Panc1 (cell line): ENCODE results near the gene COL4A2. TPM values are rescaled to one million over a fixed set of nuclear protein-coding genes. Genes with fewer than 3 reads are reported as not detected.

ENCODE experiments used
- ATAC-seq: fragments of 200-7000 bp; cut with Tn5 transposase; 2 replicates; pipeline ENCODE4 v1.9.1; 2020; ENCODE audit warnings: mild to moderate bottlenecking, moderate library complexity
- BruUV-seq: library from RNA; stranded (reverse); fragments of 400-500 nt; replicated peaks from 2 replicates; lab custom pipeline; 2021; lab: Mats Ljungman, UMichigan
- CTCF ChIA-PET: fragments of 300-600 bp; sonication (Branson Sonifier 250); formaldehyde crosslinking; loops from one replicate; lab custom pipeline; 2022; ENCODE audit warnings: antibody characterized with exemption; lab: Charles Lee
- POLR2A ChIA-PET: fragments of 300-600 bp; sonication (Branson Sonifier 250); formaldehyde crosslinking; loops from one replicate; lab custom pipeline; 2022; ENCODE audit warnings: antibody characterized with exemption; lab: Charles Lee
- DNase-seq: peaks from one replicate; pipeline ENCODE4 v3.0.0-alpha.2; 2010; ENCODE audit warnings: low read depth, low spot score
- H3K27ac ChIP-seq: 2 replicates; pipeline ENCODE4 v1.5.1; 2011; ENCODE audit warnings: mild to moderate bottlenecking, low read length, inconsistent platforms
- H3K27me3 ChIP-seq: fragments of 200-500 bp; sonication (Bioruptor generic); 2 replicates; pipeline ENCODE4 v1.6.0; 2014; ENCODE audit warnings: low read length, inconsistent platforms; ENCODE audit not compliant: control insufficient read depth, insufficient read depth
- H3K36me3 ChIP-seq: fragments of 200-500 bp; sonication (Bioruptor generic); 2 replicates; pipeline ENCODE4 v1.5.1; 2014; ENCODE audit warnings: inconsistent platforms, mild to moderate bottlenecking, low read length, moderate library complexity; ENCODE audit not compliant: control insufficient read depth, insufficient read depth
- H3K4me1 ChIP-seq: 2 replicates; pipeline ENCODE4 v1.5.1; 2011; ENCODE audit warnings: inconsistent platforms, mild to moderate bottlenecking, low read length, moderate library complexity; ENCODE audit not compliant: control insufficient read depth, insufficient read depth
- H3K4me3 ChIP-seq, 2 experiments: 2 replicates each; pipeline ENCODE4 v1.5.1; 2011 to 2012; ENCODE audit warnings: low read depth in 2 of 2, low read length in 2 of 2, mild to moderate bottlenecking in 2 of 2, inconsistent platforms in 1 of 2, moderate library complexity in 1 of 2
- H3K9me3 ChIP-seq: fragments of 200-500 bp; sonication (Bioruptor generic); 2 replicates; pipeline ENCODE4 v1.5.1; 2014; ENCODE audit warnings: low read depth, mild to moderate bottlenecking, inconsistent platforms, low read length, moderate library complexity; ENCODE audit not compliant: control insufficient read depth, insufficient read depth
- POLR2AphosphoS5 ChIP-seq: IDR thresholded peaks from 2 replicates; pipeline ENCODE4 v1.6.1; 2012; ENCODE audit warnings: mild to moderate bottlenecking, low read depth, low read length, moderate library complexity
- SIN3A ChIP-seq: IDR thresholded peaks from 2 replicates; pipeline ENCODE4 v1.6.1; 2012; ENCODE audit warnings: low read depth, mild to moderate bottlenecking, low read length, moderate library complexity, borderline replicate concordance; ENCODE audit not compliant: insufficient read depth
- TCF7L2 ChIP-seq: IDR thresholded peaks from 2 replicates; pipeline ENCODE4 v1.6.1; 2011; ENCODE audit warnings: mild to moderate bottlenecking, low read depth, low read length, inconsistent platforms
- in situ Hi-C: cut with HindIII; loops from 2 replicates; pipeline ENCODE4 v1.10.0; 2016; ENCODE audit warnings: low sequenced_read_pairs, low pct_unique_long_range_greater_than_20kb
- intact Hi-C: fragments of 100-400 bp; cut with micrococcal nuclease; formaldehyde crosslinking; loops from one replicate; pipeline ENCODE4 v1.10.0; 2022; ENCODE audit not compliant: unreplicated experiment
- total RNA-seq: library from RNA; stranded (reverse); gene quantifications from one replicate; pipeline ENCODE4 v1.2.1, GENCODE V29; 2021; ENCODE audit not compliant: unreplicated experiment
- TF ChIP-seq, protein P1 (sequence below), 2 experiments: IDR thresholded peaks; 2 replicates each; pipeline ENCODE4 v1.6.1; 2011 to 2012; ENCODE audit warnings: low read depth in 2 of 2, control low read depth in 1 of 2, low read length in 1 of 2, mild to moderate bottlenecking in 1 of 2, moderate library complexity in 1 of 2; ENCODE audit not compliant: insufficient read depth in 1 of 2
- TF ChIP-seq, protein P2 (sequence below): fragments of 450-650 bp; IDR thresholded peaks from 2 replicates; pipeline ENCODE4 v1.5.1; 2017; ENCODE audit warnings: mild to moderate bottlenecking

The COL4A2 gene
- total RNA-seq, 1 experiment from 2014 or later, result 3.0 TPM

DNA sequence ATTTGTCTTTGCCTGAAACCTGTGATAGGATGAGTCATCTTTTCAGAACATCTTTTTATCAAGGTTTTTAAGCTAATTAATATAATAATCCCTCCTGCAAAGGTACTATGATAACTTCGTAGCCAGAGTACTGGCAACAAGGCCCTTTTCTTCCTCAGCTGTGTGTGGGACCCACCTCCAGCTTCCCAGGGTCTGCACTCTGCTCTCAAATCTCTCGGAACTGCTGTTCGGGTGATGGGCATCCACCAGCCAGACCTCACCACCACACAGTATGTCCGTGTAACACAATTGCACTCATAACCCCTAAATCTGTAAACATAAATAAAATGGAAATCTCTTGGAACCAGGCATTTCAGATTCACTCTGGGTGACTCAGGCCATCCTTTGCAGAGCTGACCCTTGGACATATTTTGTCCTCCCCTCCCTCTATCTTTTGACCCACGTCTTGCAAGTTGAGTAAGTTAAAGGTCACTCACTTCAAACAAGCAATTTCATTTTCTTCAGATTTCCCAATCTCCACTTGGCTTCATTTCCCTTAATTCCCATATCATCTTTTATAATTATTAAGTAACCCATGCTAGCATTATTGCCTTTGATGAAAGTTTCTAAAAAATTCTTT lies 29.6 kb upstream of the COL4A2 start:
- Histone ChIP-seq H3K27ac (no peak overlapping the region), H3K36me3 (no peaks in the 10 kb centered on the region), H3K9me3 (no peaks in the 10 kb centered on the region), H3K4me3 (no peak overlapping the region), H3K4me1 (no peaks in the 10 kb centered on the region), H3K27me3 (peaks cover 2% of the 10 kb centered on the region; the same call in 1 of the 2 replicates)
- in situ Hi-C loops, result no loop called here
- intact Hi-C loops, result no loop called here
- ATAC-seq (no peak), DNase-seq (no peak)
- ChIA-PET POLR2A (no interaction called here), CTCF (no interaction called here)
- no peak for TF ChIP-seq SIN3A
- no peak for TF ChIP-seq TCF7L2
- TF ChIP-seq, protein P1, sequence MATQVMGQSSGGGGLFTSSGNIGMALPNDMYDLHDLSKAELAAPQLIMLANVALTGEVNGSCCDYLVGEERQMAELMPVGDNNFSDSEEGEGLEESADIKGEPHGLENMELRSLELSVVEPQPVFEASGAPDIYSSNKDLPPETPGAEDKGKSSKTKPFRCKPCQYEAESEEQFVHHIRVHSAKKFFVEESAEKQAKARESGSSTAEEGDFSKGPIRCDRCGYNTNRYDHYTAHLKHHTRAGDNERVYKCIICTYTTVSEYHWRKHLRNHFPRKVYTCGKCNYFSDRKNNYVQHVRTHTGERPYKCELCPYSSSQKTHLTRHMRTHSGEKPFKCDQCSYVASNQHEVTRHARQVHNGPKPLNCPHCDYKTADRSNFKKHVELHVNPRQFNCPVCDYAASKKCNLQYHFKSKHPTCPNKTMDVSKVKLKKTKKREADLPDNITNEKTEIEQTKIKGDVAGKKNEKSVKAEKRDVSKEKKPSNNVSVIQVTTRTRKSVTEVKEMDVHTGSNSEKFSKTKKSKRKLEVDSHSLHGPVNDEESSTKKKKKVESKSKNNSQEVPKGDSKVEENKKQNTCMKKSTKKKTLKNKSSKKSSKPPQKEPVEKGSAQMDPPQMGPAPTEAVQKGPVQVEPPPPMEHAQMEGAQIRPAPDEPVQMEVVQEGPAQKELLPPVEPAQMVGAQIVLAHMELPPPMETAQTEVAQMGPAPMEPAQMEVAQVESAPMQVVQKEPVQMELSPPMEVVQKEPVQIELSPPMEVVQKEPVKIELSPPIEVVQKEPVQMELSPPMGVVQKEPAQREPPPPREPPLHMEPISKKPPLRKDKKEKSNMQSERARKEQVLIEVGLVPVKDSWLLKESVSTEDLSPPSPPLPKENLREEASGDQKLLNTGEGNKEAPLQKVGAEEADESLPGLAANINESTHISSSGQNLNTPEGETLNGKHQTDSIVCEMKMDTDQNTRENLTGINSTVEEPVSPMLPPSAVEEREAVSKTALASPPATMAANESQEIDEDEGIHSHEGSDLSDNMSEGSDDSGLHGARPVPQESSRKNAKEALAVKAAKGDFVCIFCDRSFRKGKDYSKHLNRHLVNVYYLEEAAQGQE (IDR thresholded peaks at IDR 0.05; ENCODE audit: insufficient read depth in 1 of 2, low read depth in 2 of 2, low read length in 1 of 2), result no peak
- TF ChIP-seq POLR2AphosphoS5, result no peak
- TF ChIP-seq, protein P2, sequence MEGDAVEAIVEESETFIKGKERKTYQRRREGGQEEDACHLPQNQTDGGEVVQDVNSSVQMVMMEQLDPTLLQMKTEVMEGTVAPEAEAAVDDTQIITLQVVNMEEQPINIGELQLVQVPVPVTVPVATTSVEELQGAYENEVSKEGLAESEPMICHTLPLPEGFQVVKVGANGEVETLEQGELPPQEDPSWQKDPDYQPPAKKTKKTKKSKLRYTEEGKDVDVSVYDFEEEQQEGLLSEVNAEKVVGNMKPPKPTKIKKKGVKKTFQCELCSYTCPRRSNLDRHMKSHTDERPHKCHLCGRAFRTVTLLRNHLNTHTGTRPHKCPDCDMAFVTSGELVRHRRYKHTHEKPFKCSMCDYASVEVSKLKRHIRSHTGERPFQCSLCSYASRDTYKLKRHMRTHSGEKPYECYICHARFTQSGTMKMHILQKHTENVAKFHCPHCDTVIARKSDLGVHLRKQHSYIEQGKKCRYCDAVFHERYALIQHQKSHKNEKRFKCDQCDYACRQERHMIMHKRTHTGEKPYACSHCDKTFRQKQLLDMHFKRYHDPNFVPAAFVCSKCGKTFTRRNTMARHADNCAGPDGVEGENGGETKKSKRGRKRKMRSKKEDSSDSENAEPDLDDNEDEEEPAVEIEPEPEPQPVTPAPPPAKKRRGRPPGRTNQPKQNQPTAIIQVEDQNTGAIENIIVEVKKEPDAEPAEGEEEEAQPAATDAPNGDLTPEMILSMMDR, result no peak
- BruUV-seq, result no TSS peak

DNA sequence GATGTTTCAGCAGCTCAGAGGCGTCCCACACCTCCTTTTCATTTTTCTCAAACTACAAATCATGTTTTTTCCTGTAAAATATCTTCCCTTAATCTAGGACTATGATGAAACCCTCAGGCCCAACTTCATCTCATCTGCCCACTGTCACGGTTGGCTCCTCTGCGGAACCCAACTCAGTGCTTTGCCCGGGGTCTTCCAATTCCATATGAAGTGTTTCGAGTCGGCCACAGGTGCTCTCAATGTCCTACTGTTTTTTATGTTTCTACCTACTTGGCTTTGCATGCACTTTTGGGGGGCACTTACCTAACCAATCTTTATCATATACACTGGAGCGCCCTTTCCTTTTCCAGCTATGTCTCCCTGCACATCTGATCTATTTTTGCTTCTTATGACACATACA lies 28.2 kb upstream of the COL4A2 start:
- in situ Hi-C loops (no loop called here), intact Hi-C loops (no loop called here)
- no TSS peak for BruUV-seq
- no peak for ATAC-seq
- no peak overlapping the region for H3K27ac ChIP-seq
- no peaks in the 10 kb centered on the region for H3K9me3 ChIP-seq
- ChIA-PET CTCF (no interaction called here), POLR2A (no interaction called here)
- no peak for DNase-seq
- H3K4me1 ChIP-seq, result no peaks in the 10 kb centered on the region
- H3K36me3 ChIP-seq, result no peaks in the 10 kb centered on the region
- TF ChIP-seq, protein P1 (IDR thresholded peaks at IDR 0.05; ENCODE audit: insufficient read depth in 1 of 2, low read depth in 2 of 2, low read length in 1 of 2), result no peak
- TF ChIP-seq SIN3A (no peak), TCF7L2 (no peak), POLR2AphosphoS5 (no peak)
- TF ChIP-seq, protein P2, result no peak
- peaks cover 2% of the 10 kb centered on the region; the same call in 1 of the 2 replicates for H3K27me3 ChIP-seq
- no peak overlapping the region for H3K4me3 ChIP-seq
